ENCODE results near the gene SLF2. TPM values are rescaled to one million over a fixed set of nuclear protein-coding genes. Genes with fewer than 3 reads are reported as not detected.
A peak's percentile ranks its signal among the peaks of the same experiment; 100 is the strongest.

The SLF2 gene
- total RNA-seq, 1 experiment from 2014 or later, result 23.1 TPM

DNA sequence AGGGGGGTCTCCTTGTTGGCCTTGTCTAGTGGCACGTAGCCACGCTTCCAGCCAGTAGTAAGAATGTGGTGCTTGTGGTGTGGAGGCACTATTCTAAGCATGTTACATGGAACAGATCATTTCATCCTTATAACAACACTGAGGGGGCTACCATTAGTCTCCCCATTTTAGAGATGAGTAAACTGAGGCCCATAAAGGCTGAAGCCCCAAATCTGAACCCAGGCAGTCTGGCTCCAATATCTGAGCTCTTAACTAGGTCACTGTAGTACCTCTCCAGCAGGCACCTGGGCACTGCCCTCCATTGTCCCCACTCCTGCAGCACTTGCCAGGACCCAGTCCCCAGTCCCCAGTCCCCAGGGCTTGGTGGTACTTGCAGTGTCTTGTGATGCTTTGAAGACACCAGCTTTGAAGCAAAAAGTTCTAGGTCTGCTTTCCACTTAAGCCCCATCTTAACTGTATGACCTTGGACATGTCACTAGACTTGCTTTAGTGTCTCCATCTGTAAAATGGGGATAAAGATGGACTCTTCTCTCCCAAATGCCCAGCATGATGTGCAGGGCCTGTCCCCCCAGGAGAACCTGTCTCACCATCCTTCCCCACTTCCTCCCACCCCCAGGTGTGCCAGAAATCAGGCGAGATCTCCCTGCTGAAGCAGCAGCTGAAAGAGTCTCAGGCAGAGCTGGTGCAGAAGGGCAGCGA, 93.3 kb downstream of the SLF2 start:
- H3K27me3 ChIP-seq (ENCODE audit: insufficient read depth, low read length), result no peaks in the 10 kb centered on the region
- H3K79me1 ChIP-seq (ENCODE audit: insufficient read depth, low read depth, low read length, poor library complexity, severe bottlenecking), result no peaks in the 10 kb centered on the region
- no peaks in the 10 kb centered on the region for H3K23me2 ChIP-seq (ENCODE audit: insufficient read length, low read depth, low read length, poor library complexity, severe bottlenecking)
- no peak overlapping the region for H3K4me2 ChIP-seq (ENCODE audit: insufficient read depth, insufficient read length, low read length)
- no peak overlapping the region for H3K9ac ChIP-seq (ENCODE audit: extremely low read depth, insufficient read length, low read length)
- no peaks in the 10 kb centered on the region for H3K9me3 Mint-ChIP-seq
- no peak for DNase-seq
- H2AFZ ChIP-seq (ENCODE audit: low read length), result no peak overlapping the region
- no peak overlapping the region for H3K4ac ChIP-seq (ENCODE audit: low read depth, low read length)
- TF ChIP-seq, protein P1, sequence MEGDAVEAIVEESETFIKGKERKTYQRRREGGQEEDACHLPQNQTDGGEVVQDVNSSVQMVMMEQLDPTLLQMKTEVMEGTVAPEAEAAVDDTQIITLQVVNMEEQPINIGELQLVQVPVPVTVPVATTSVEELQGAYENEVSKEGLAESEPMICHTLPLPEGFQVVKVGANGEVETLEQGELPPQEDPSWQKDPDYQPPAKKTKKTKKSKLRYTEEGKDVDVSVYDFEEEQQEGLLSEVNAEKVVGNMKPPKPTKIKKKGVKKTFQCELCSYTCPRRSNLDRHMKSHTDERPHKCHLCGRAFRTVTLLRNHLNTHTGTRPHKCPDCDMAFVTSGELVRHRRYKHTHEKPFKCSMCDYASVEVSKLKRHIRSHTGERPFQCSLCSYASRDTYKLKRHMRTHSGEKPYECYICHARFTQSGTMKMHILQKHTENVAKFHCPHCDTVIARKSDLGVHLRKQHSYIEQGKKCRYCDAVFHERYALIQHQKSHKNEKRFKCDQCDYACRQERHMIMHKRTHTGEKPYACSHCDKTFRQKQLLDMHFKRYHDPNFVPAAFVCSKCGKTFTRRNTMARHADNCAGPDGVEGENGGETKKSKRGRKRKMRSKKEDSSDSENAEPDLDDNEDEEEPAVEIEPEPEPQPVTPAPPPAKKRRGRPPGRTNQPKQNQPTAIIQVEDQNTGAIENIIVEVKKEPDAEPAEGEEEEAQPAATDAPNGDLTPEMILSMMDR (conservative IDR thresholded peaks at IDR 0.05), result no peak
- no peak overlapping the region for H2BK5ac ChIP-seq (ENCODE audit: insufficient read length, low read length)
- no peak overlapping the region for H2BK12ac ChIP-seq (ENCODE audit: insufficient read length, low read depth, low read length)
- no peak overlapping the region for H3K27ac ChIP-seq (ENCODE audit: insufficient read length, low read depth, low read length)
- H3K18ac ChIP-seq (ENCODE audit: insufficient read length, low read depth, low read length), result no peak overlapping the region
- H2BK120ac ChIP-seq (ENCODE audit: low read depth, low read length, poor library complexity, severe bottlenecking), result no peak overlapping the region
- H3K4me1 Mint-ChIP-seq, result peaks cover 6 to 21% of the 10 kb centered on the region in 2 experiments
- no peak overlapping the region for H4K5ac ChIP-seq (ENCODE audit: insufficient read length, low read depth, low read length)
- no peaks in the 10 kb centered on the region; the same call in 1 of the 2 replicates for H3K27me3 Mint-ChIP-seq (ENCODE audit: low read depth)
- WGBS (ENCODE audit: extremely low coverage, insufficient read length, low lambda C conversion rate), result no CpG with 5 or more reads among the region's 4 CpGs
- no peak overlapping the region for H4K8ac ChIP-seq (replicated peaks; ENCODE audit: insufficient read length, low read depth, low read length)
- no peak overlapping the region for H3T11ph ChIP-seq (ENCODE audit: low read length)
- H2AK5ac ChIP-seq (ENCODE audit: insufficient read length, low read length), result no peak overlapping the region
- H3K56ac ChIP-seq (ENCODE audit: insufficient read length, low read depth, low read length), result no peak overlapping the region
- H2BK20ac ChIP-seq (ENCODE audit: low read depth, low read length, poor library complexity, severe bottlenecking), result no peak overlapping the region
- no peak overlapping the region for H3K14ac ChIP-seq (ENCODE audit: insufficient read depth, low read length)
- H3K36me3 Mint-ChIP-seq (ENCODE audit: insufficient read depth in 1 of 3, low read depth in 3 of 3), result peaks cover 18 to 44% (median 40%) of the 10 kb centered on the region in 3 experiments; a peak in 6 of 7 replicates
- H3K79me2 ChIP-seq (ENCODE audit: insufficient read depth, low read length), result no peaks in the 10 kb centered on the region; the same call in 1 of the 2 replicates
- peak overlapping the region in 2 of 3 experiments; percentile 44 to 68; a peak in 1 of 7 replicates for H3K27ac Mint-ChIP-seq
- H4K20me1 ChIP-seq (ENCODE audit: control insufficient read depth, insufficient read depth, insufficient read length), result no peaks in the 10 kb centered on the region
- H4K91ac ChIP-seq (ENCODE audit: insufficient read length, low read depth, low read length), result no peak overlapping the region
- peak overlapping the region in 1 of 2 experiments; percentile 29; a peak in 1 of 5 replicates for H3K4me3 Mint-ChIP-seq
- no peaks in the 10 kb centered on the region for H3K4me1 ChIP-seq (ENCODE audit: insufficient read depth, low read length)
- H2BK15ac ChIP-seq (ENCODE audit: low read depth, low read length), result no peak overlapping the region
- H3K23ac ChIP-seq (ENCODE audit: insufficient read length, low read depth, low read length), result no peak overlapping the region
- no peaks in the 10 kb centered on the region for H3K9me3 ChIP-seq (ENCODE audit: control insufficient read depth, low read depth, low read length)

Data from H9 (cell line).